Measurements from ENCODE around the gene KRTAP19-3.
"Not testable (repeated sequence)": the region's sequence is repeated elsewhere in the genome, so short reads cannot be mapped to it uniquely, and the experiment has no call there.

Gene KRTAP19-3

GRCh38 chr21:30491963-30492428, at the start of gene KRTAP19-3:
KRTAP19-3 (minus strand) TSS chr21:30492013; CDS start chr21:30491957, 56 bp downstream.
- no peaks in the 10 kb centered on the region for H3K4me1 ChIP-seq
- no peaks in the 10 kb centered on the region for H3K27me3 ChIP-seq
- no peak within 1 kb of the TSS for H3K4me3 ChIP-seq
- no peak for DNase-seq
- H3K9me3 ChIP-seq: no peaks in the 10 kb centered on the region
- no peak for TF ChIP-seq CTCF (IDR thresholded peaks at IDR 0.05)
- intact Hi-C loops (cut with DNase I; ENCODE audit: low total_unique reads): no loop called here
- H3K27ac ChIP-seq: no peak within 1 kb of the TSS
- H3K36me3 ChIP-seq: no peaks in the 10 kb centered on the region

- no peak for TF ChIP-seq CTCF (IDR thresholded peaks at IDR 0.05)
- Histone ChIP-seq H3K4me1 (no peaks in the 10 kb centered on the region), H3K4me3 (no peak overlapping the region), H3K36me3 (no peaks in the 10 kb centered on the region), H3K27ac (no peak overlapping the region), H3K9me3 (no peaks in the 10 kb centered on the region), H3K27me3 (no peaks in the 10 kb centered on the region)
- DNase-seq: no peak
- intact Hi-C loops (cut with DNase I; ENCODE audit: low total_unique reads): no loop called here
Measured at GRCh38 chr21:30518876-30519275, 27.1 kb upstream of the KRTAP19-3 start.

- Histone ChIP-seq H3K9me3 (no peaks in the 10 kb centered on the region), H3K27ac (no peak overlapping the region), H3K36me3 (no peaks in the 10 kb centered on the region), H3K4me3 (no peak overlapping the region), H3K4me1 (no peaks in the 10 kb centered on the region), H3K27me3 (no peaks in the 10 kb centered on the region)
- DNase-seq: no peak
- intact Hi-C loops (cut with DNase I; ENCODE audit: low total_unique reads): no loop called here
- TF ChIP-seq CTCF (IDR thresholded peaks at IDR 0.05): no peak
Measured at GRCh38 chr21:30515681-30516080, 23.9 kb upstream of the KRTAP19-3 start.

- DNase-seq; H3K4me3 ChIP-seq; H3K27me3 ChIP-seq; intact Hi-C loops (cut with DNase I; ENCODE audit: low total_unique reads); H3K27ac ChIP-seq; H3K36me3 ChIP-seq; H3K4me1 ChIP-seq; H3K9me3 ChIP-seq: not testable (repeated sequence)
Measured at GRCh38 chr21:30505621-30506205, 13.9 kb upstream of the KRTAP19-3 start.

- no peaks in the 10 kb centered on the region for H3K9me3 ChIP-seq
- intact Hi-C loops (cut with DNase I; ENCODE audit: low total_unique reads): no loop called here
- TF ChIP-seq CTCF (IDR thresholded peaks at IDR 0.05): no peak
Measured at GRCh38 chr21:30502041-30502440, 10.2 kb upstream of the KRTAP19-3 start, which contains the start of gene KRTAP19-5. KRTAP19-5 (minus strand) TSS chr21:30502141; CDS start chr21:30502090, 51 bp downstream.

GRCh38 chr21:30497065-30497464, 5.3 kb upstream of the KRTAP19-3 start, which contains the start of gene KRTAP19-4:
KRTAP19-4 (minus strand) TSS chr21:30497165; CDS start chr21:30497110, 55 bp downstream.
- Histone ChIP-seq H3K4me1 (no peaks in the 10 kb centered on the region), H3K36me3 (no peaks in the 10 kb centered on the region), H3K4me3 (no peak within 1 kb of the TSS), H3K27ac (no peak within 1 kb of the TSS), H3K9me3 (no peaks in the 10 kb centered on the region), H3K27me3 (no peaks in the 10 kb centered on the region)
- intact Hi-C loops (cut with DNase I; ENCODE audit: low total_unique reads): no loop called here
- DNase-seq: no peak
- no peak for TF ChIP-seq CTCF (IDR thresholded peaks at IDR 0.05)

More at GRCh38 chr21:30502041-30502440, 10.2 kb upstream of the KRTAP19-3 start, which contains the start of gene KRTAP19-5:
- Histone ChIP-seq H3K27ac (no peak within 1 kb of the TSS), H3K4me3 (no peak within 1 kb of the TSS), H3K36me3 (no peaks in the 10 kb centered on the region), H3K27me3 (no peaks in the 10 kb centered on the region), H3K4me1 (no peaks in the 10 kb centered on the region)
- DNase-seq: no peak
